GM12872 (cell line): Measurements from ENCODE around the gene CHRNA9.

Experiments used
- CTCF ChIP-seq: IDR thresholded peaks from 3 replicates; pipeline ENCODE4 v1.5.1; 2011; ENCODE audit warnings: low read depth, mild to moderate bottlenecking, low read length, moderate library complexity; ENCODE audit not compliant: insufficient read depth

The CHRNA9 gene

GRCh38 chr4:40333921-40334352 lies 1.2 kb upstream of the CHRNA9 start:
- TF ChIP-seq CTCF = no peak

GRCh38 chr4:40335525-40335894 lies 377 bp downstream of the CHRNA9 start:
- TF ChIP-seq CTCF = no peak

- no peak for TF ChIP-seq CTCF
These were observed 1.9 kb downstream of the CHRNA9 start for GRCh38 chr4:40337051-40337450.

GRCh38 chr4:40337523-40337922 lies 2.4 kb downstream of the CHRNA9 start:
- TF ChIP-seq CTCF = no peak

GRCh38 chr4:40340030-40340429 lies 4.9 kb downstream of the CHRNA9 start:
- no peak for TF ChIP-seq CTCF

GRCh38 chr4:40347472-40347871 lies 12.3 kb downstream of the CHRNA9 start:
- no peak for TF ChIP-seq CTCF

- no peak for TF ChIP-seq CTCF
These were observed 12.9 kb downstream of the CHRNA9 start for GRCh38 chr4:40348000-40348399.
